ENCODE results near the gene SETBP1.

GRCh38 chr18:44876024-44876423, 195.3 kb downstream of the SETBP1 start:
- TF ChIP-seq CTCF (IDR thresholded peaks at IDR 0.05), result no peak
- TF ChIP-seq POLR2A (IDR thresholded peaks at IDR 0.05), result no peak
- TF ChIP-seq EP300 (IDR thresholded peaks at IDR 0.05), result no peak
- TF ChIP-seq POLR2AphosphoS5 (IDR thresholded peaks at IDR 0.05), result no peak

Data from stomach (tissue), 4 donors.